K562 (cell line): ENCODE results near the gene STRIP1. TPM values are rescaled to one million over a fixed set of nuclear protein-coding genes. Genes with fewer than 3 reads are reported as not detected.

Experiments used
- ATAC-seq: fragments of 200-7000 bp; cut with Tn5 transposase; 3 replicates; pipeline ENCODE4 v1.9.1; 2020; ENCODE audit warnings: moderate library complexity
- BruUV-seq: library from RNA; stranded (reverse); fragments of 400-500 nt; replicated peaks from 2 replicates; lab custom pipeline; 2021; lab: Mats Ljungman, UMichigan
- CTCF ChIA-PET: fragments of 300-600 bp; formaldehyde crosslinking; extraction: SDS; loops from one replicate; lab custom pipeline; 2021; ENCODE audit warnings: low intra/inter-chr PET ratio; lab: Yijun Ruan, JAX
- POLR2A ChIA-PET: fragments of 300-600, 350-650 bp; sonication (Branson Sonifier 250); formaldehyde crosslinking; extraction: SDS; loops from one replicate; lab custom pipeline; 2021; ENCODE audit warnings: antibody characterized with exemption, inconsistent platforms; lab: Yijun Ruan, JAX
- DNase-seq, 4 experiments: peaks; one replicate each; pipeline versions ENCODE4 v3.0.0 to v3.0.0-alpha.2; 2011 to 2018; ENCODE audit warnings: low spot score in 3 of 4, mixed read lengths in 3 of 4; ENCODE audit errors: extremely low read depth in 1 of 4
- FAIRE-seq: peaks from 2 replicates; lab custom pipeline; 2011; peaks lifted over from hg19 to GRCh38; lab: Jason Lieb, UNC
- H2AFZ ChIP-seq: 2 replicates; pipeline ENCODE4 v1.6.0; 2011; ENCODE audit warnings: low read depth, low read length, control low read depth, inconsistent platforms
- H3K27ac ChIP-seq: fragments of 200-600 bp; 3 replicates; pipeline ENCODE4 v1.8.0; 2011; ENCODE audit warnings: low read depth, mild to moderate bottlenecking, control low read depth, inconsistent platforms, low read length, moderate library complexity, mixed read lengths; ENCODE audit errors: extremely low read depth
- H3K27me3 ChIP-seq, 2 experiments: fragments of 300-600 bp in 1 of 2; 2 replicates in 1 of 2; 3 replicates in 1 of 2; pipeline versions ENCODE4 v1.6.0 to v1.8.0; 2011; ENCODE audit warnings: inconsistent platforms in 2 of 2, low read length in 2 of 2, mild to moderate bottlenecking in 1 of 2, mixed read lengths in 1 of 2, moderate library complexity in 1 of 2; ENCODE audit not compliant: control insufficient read depth in 2 of 2, insufficient read depth in 2 of 2
- H3K36me3 ChIP-seq: fragments of 300-600 bp; 3 replicates; pipeline ENCODE4 v1.8.0; 2011; ENCODE audit warnings: mild to moderate bottlenecking, low read length, inconsistent platforms; ENCODE audit not compliant: control insufficient read depth, insufficient read depth
- H3K4me1 ChIP-seq, 2 experiments: fragments of 200-600 bp in 1 of 2; replicated peaks in 1 of 2; 2 replicates in 1 of 2; 3 replicates in 1 of 2; pipeline versions ENCODE4 v1.5.1 to v1.8.0; 2011; ENCODE audit warnings: inconsistent platforms in 2 of 2, low read length in 2 of 2, mild to moderate bottlenecking in 1 of 2, mixed read lengths in 1 of 2, moderate library complexity in 1 of 2; ENCODE audit not compliant: control insufficient read depth in 2 of 2, insufficient read depth in 2 of 2
- H3K4me2 ChIP-seq: 2 replicates; pipeline ENCODE4 v1.6.1; 2011; ENCODE audit warnings: low read length, control low read depth, inconsistent platforms, mixed read lengths; ENCODE audit not compliant: insufficient read depth
- H3K4me3 ChIP-seq: fragments of 200-600 bp; sonication (generic), shearing (Covaris generic); 2 replicates; pipeline ENCODE4 v1.5.1; 2016; ENCODE audit warnings: control low read depth, inconsistent platforms
- H3K79me2 ChIP-seq: fragments of 200-600 bp; 3 replicates; pipeline ENCODE4 v1.8.0; 2011; ENCODE audit warnings: low read length, inconsistent platforms; ENCODE audit not compliant: control insufficient read depth, insufficient read depth
- H3K9ac ChIP-seq, 2 experiments: 2 replicates each; pipeline versions ENCODE4 v1.6.0 to v1.6.1; 2011; ENCODE audit warnings: low read depth in 2 of 2, low read length in 2 of 2, control low read depth in 1 of 2, inconsistent platforms in 1 of 2, mild to moderate bottlenecking in 1 of 2, mixed read lengths in 1 of 2; ENCODE audit not compliant: insufficient read depth in 1 of 2
- H3K9me1 ChIP-seq: one replicate; pipeline ENCODE4 v1.6.0; 2011; ENCODE audit warnings: inconsistent platforms, mild to moderate bottlenecking, low read length, moderate library complexity; ENCODE audit not compliant: control insufficient read depth, insufficient read depth
- H3K9me3 ChIP-seq: replicated peaks from 2 replicates; pipeline ENCODE4 v1.5.1; 2011; ENCODE audit warnings: low read depth, low read length, inconsistent platforms; ENCODE audit not compliant: control insufficient read depth, insufficient read depth
- H4K20me1 ChIP-seq: replicated peaks from 2 replicates; pipeline ENCODE4 v1.6.1; 2011; ENCODE audit warnings: low read length, inconsistent platforms, mixed read lengths; ENCODE audit not compliant: control insufficient read depth, insufficient read depth
- ARID2 ChIP-seq: fragments of 450-650 bp; IDR thresholded peaks from 2 replicates; pipeline ENCODE4 v1.6.1; 2017; ENCODE audit warnings: antibody characterized with exemption, mild to moderate bottlenecking
- COPS2 ChIP-seq: fragments of 450-650 bp; conservative IDR thresholded peaks from 2 replicates; pipeline ENCODE4 v1.6.1; 2016; ENCODE audit warnings: mild to moderate bottlenecking, moderate library complexity
- HMBOX1 ChIP-seq: sonication (generic); IDR thresholded peaks from 2 replicates; pipeline ENCODE4 v1.6.1; 2016
- ILK ChIP-seq: fragments of 450-650 bp; IDR thresholded peaks from 2 replicates; pipeline ENCODE4 v1.6.1; 2016; ENCODE audit warnings: missing genetic modification characterization, low read depth, mild to moderate bottlenecking, missing compliant biosample characterization, moderate library complexity, borderline replicate concordance
- KLF6 ChIP-seq: fragments of 250-450 bp; sonication (Bioruptor Pico); IDR thresholded peaks from 2 replicates; pipeline ENCODE4 v1.4.0; 2020; ENCODE audit warnings: mild to moderate bottlenecking, moderate library complexity, borderline replicate concordance
- MCM7 ChIP-seq, 2 experiments: fragments of 450-650 bp; IDR thresholded peaks; 2 replicates each; pipeline ENCODE4 v1.6.1; 2016 to 2018
- MECOM ChIP-seq: fragments of 250-450 bp; sonication (Bioruptor Pico); IDR thresholded peaks from 2 replicates; pipeline ENCODE4 v1.8.0; 2022; ENCODE audit warnings: inconsistent platforms
- NKRF ChIP-seq: fragments of 450-650 bp; IDR thresholded peaks from 2 replicates; pipeline ENCODE4 v1.6.1; 2016; ENCODE audit warnings: borderline replicate concordance
- PRDM10 ChIP-seq: fragments of 450-650 bp; IDR thresholded peaks from 2 replicates; pipeline ENCODE4 v1.6.1; 2018; ENCODE audit not compliant: partially characterized antibody
- SMAD3 ChIP-seq: fragments of 450-650 bp; formaldehyde crosslinking; conservative IDR thresholded peaks from 2 replicates; pipeline ENCODE4 v1.4.0; 2020; ENCODE audit warnings: mild to moderate bottlenecking
- XRCC4 ChIP-seq: IDR thresholded peaks from one replicate; pipeline ENCODE4 v1.6.1; 2011; ENCODE audit not compliant: insufficient read depth, insufficient read length; ENCODE audit errors: extremely low read depth
- ZBTB33 ChIP-seq: sonication (generic); formaldehyde crosslinking; IDR thresholded peaks from 2 replicates; pipeline ENCODE4 v1.8.1; 2023; ENCODE audit warnings: mild to moderate bottlenecking, missing genetic modification reagents
- ZNF253 ChIP-seq: fragments of 250-450 bp; sonication (Bioruptor Pico); conservative IDR thresholded peaks from 2 replicates; pipeline ENCODE4 v1.6.1; 2021; ENCODE audit warnings: mild to moderate bottlenecking
- WGBS: fragments of 100-300 bp; shearing (Covaris generic); methylation state at CpG from one replicate; pipeline ENCODE4 v1.1.6; 2016; ENCODE audit warnings: low coverage, mixed read lengths; ENCODE audit not compliant: insufficient coverage; ENCODE audit errors: missing lambda C conversion rate; 5-methylcytosine and 5-hydroxymethylcytosine counted together
- in situ Hi-C: fragments of 300-500 bp; cut with MboI; formaldehyde crosslinking; loops from 4 replicates; pipeline ENCODE4 v1.15.0; 2018; ENCODE audit warnings: inconsistent platforms, mixed read lengths
- intact Hi-C: fragments of 100-400 bp; cut with micrococcal nuclease; formaldehyde crosslinking; loops from 2 replicates; pipeline ENCODE4 v1.14.2; 2022
- polyA plus RNA-seq, 8 experiments: library from polyadenylated mRNA; depleted of rRNA in 4 of 8; stranded (reverse) in 5 of 8; unstranded in 3 of 8; fragments of >200 nt; fragmentation: Nextera tagmentation in 2 of 8; fragmentation: Illumina TruSeq in 1 of 8; extraction: Ambion mirVana in 2 of 8; extraction: Trizol in 1 of 8; gene quantifications; 2 replicates each; pipeline versions ENCODE4 v1.2.1 to v1.2.3, GENCODE V29; 2011 to 2014; ENCODE audit warnings: inconsistent platforms in 1 of 8, missing spikeins in 1 of 8
- total RNA-seq, 7 experiments: library from RNA; depleted of rRNA in 6 of 7; stranded (reverse); fragments of >200 nt in 6 of 7; fragmentation: Illumina TruSeq in 2 of 7; extraction: Trizol in 2 of 7; gene quantifications; 2 replicates each; pipeline versions ENCODE4 v1.2.1 to v1.2.3, GENCODE V29; 2011 to 2021; ENCODE audit warnings: low replicate concordance in 1 of 7

The STRIP1 gene
- total and polyA plus RNA-seq, 9 of the 15 experiments (the other 6 are each of a cell fraction or from before 2014, with no cell fraction given): 9.9 to 42.3 (median 32.0) TPM

GRCh38 chr1:110034040-110034450 lies 379 bp upstream of the STRIP1 start:
- no peak for FAIRE-seq
- Histone ChIP-seq H3K9ac (peak overlapping the region in 1 of 2 experiments; percentile 92; a peak in 2 of 4 replicates), H3K9me1 (no peaks in the 10 kb centered on the region), H4K20me1 (peaks cover 5% of the 10 kb centered on the region; the same call in 1 of the 2 replicates), H3K9me3 (no peaks in the 10 kb centered on the region), H3K27ac (peak overlapping the region; percentile 88), H3K79me2 (peaks cover 30% of the 10 kb centered on the region), H3K4me3 (peak overlapping the region; percentile 95), H3K4me2 (peak overlapping the region; percentile 100), H3K36me3 (peaks cover 25% of the 10 kb centered on the region), H3K27me3 (no peaks in the 10 kb centered on the region), H2AFZ (peak overlapping the region; percentile 92), H3K4me1 (peaks cover 16 to 40% of the 10 kb centered on the region in 2 experiments)
- DNase-seq: no peak
- WGBS: 1% methylated on average over 4 of the region's 4 CpGs
- intact Hi-C loops (loop anchor here (5.0 kb wide), 1 partner anchor 303 kb away; the partner anchor contains the start of gene RBM15), in situ Hi-C loops (no loop called here)
- TSS peak; percentile 87 for BruUV-seq
- no peak for ATAC-seq
- POLR2A ChIA-PET: interaction anchor here (0.7 to 14.6 kb wide), 18 partner anchors 9 to 501 kb away, joined by 3 to 200 read pairs (median 5); partner anchors contain the start of gene AHCYL1
- CTCF ChIA-PET: no interaction called here
- TF ChIP-seq ILK (tag): no peak
- peak; percentile 10 for TF ChIP-seq PRDM10
- no peak for TF ChIP-seq SMAD3
- TF ChIP-seq MCM7 (IDR thresholded peaks at IDR 0.05): no peak
- no peak for TF ChIP-seq XRCC4
- no peak for TF ChIP-seq ZBTB33
- TF ChIP-seq ARID2: no peak
- peak; percentile 49; the same call in 1 of the 2 replicates for TF ChIP-seq NKRF
- TF ChIP-seq KLF6: no peak
- TF ChIP-seq MECOM (CRISPR knock-in tag): peak; percentile 66; the same call in 1 of the 2 replicates
- no peak for TF ChIP-seq COPS2
- TF ChIP-seq HMBOX1: no peak
- no peak for TF ChIP-seq ZNF253 (CRISPR knock-in tag)
